NCI-H2081 treated with DMSO at 0.1 percent for 48 hours (cell line): ENCODE data around the gene LRRC45.

Experiments
- DNase-seq: peaks from one replicate; lab custom pipeline; 2025; lab: John Stamatoyannopoulos, UW

Gene LRRC45

DNA sequence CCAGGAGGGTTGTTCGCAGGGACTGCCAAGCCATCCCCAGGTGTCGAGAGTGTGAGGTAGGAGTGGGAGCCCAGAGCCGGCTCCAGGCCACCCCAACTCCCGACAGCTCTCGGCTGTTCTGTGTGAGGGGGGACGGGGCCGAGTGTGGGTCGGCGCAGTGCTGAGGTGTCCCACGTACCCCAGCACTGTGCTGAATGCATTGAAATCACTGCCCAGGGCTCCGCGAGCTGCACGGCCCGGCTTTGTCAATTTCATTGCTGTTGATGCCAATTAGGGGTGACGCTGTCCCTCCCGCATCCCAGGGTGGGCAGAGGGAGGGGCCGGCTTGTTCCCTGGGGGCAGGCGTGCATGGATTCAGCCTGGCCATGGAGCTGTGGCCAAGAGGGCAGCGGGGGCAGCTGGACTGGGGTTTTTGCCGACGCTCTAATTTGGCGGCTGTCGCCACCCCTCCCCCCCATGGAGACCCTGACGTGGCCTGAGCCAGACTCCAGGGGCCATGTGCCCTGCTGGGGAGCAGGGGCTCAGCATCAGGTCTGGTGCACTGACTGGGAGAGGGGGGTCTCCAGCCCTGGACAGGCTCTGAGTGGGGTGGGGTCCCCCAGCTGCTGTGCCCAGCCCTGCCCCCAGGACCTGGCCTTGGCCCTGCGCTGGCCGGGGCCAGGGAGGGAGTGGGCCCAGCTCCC, 14.7 kb upstream of the LRRC45 start:
- DNase-seq, result no peak

DNA sequence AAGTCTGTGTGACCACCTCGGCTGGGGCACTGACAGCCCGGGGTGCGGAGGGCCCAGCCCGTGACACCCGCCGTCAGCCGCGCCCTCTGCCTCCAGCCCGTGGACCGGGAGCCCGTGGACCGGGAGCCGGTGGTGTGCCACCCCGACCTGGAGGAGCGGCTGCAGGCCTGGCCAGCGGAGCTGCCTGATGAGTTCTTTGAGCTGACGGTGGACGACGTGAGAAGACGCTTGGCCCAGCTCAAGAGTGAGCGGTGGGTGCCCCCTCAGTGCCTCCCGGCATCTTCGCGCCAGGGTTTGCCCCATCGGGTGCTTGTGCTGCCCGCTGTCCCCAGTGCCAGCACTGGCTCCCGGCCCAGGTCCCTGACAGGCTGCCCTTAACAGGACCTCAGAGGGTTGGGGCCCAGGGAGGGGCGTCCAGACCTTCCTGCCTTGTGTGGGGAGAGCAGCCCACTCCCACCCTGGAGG, 14.1 kb upstream of the LRRC45 start:
- no peak for DNase-seq

DNA sequence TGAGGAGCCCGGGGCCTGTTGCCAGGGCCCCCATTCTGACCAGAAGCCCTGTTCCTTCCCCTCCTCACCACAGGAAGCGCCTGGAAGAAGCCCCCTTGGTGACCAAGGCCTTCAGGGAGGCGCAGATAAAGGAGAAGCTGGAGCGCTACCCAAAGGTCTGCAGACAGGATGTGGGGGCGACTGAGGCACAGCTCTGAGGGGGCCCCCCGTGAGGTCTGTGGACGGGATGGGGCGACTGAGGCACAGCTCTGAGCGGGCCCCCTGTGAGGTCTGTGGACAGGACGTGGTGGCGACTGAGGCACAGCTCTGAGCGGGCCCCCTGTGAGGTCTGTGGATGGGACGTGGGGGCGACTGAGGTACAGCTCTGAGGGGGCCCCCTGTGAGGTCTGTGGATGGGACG, 13.7 kb upstream of the LRRC45 start:
- no peak for DNase-seq

DNA sequence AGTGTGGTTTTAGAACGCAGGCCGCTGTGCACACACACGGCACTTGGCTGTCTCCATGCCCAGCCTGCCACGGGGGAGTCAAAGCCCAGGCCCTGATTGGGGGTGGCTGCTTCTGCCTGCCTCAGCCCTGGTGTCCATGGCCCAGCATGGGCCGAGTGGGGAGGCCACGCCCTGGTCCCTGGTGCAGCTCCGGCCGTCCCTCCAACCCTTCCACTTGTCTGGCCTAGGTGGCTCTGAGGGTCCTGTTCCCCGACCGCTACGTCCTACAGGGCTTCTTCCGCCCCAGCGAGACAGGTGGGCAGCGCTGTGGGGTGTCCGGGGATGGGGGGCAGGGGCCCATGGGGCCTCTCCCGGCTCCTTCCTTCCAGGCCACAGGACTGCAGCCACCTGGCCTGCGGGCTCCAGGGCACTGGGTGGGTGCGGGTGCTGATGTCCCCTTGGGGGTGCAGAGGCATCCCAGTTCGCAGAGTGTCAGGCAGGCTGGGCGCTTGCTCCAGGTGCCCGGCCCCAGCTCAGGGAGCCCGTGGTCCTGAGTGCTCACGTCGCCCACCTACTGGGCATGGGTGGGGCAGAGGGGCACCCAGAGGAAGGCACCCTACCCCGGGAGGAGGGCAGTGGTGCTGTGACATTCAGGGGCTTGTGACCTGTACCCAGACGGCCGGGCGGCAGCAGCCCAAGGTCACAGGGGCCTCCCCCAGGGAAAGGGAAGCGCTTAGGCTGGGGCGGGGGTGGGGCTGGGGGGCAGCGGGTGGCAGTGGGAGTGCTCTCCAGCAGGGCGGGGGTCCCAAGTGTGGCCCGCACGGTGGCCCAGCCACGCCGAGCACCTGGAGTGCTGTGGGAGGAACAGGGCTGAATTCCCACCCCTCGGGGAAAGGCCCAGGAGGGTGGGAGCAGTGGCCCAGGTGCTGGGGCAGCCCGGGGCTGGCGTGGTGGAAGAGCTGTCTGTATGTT, 12.3 kb upstream of the LRRC45 start:
- no peak for DNase-seq

DNA sequence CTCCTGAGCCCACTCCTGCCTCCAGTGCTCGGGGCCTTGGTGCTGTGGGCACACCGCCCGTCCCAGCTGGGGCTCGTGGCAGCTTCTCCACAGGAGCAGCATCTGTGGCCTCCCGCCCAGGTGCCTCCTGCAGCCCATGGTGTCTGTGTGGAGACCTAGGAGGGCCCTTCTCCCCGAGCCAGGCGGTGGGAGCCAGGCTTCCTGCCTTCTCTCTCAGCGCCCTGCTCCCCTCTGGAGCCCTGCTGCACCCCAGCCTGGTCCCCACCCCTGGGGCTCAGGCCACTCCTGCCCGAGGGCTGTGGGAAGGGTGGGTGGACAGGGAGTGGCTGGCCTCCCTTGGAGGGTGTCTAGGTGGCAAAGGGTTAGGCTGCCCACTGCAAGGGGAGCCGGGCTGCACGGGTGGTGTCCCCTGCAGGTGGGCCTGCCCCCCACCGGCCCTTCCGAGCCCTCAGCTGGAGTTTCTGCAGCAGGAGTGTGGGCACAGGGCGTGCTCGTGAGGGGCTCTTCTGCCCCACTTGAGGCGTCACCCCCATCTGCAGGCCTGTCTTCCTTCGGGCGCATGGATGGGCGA, 11.4 kb upstream of the LRRC45 start:
- no peak for DNase-seq

DNA sequence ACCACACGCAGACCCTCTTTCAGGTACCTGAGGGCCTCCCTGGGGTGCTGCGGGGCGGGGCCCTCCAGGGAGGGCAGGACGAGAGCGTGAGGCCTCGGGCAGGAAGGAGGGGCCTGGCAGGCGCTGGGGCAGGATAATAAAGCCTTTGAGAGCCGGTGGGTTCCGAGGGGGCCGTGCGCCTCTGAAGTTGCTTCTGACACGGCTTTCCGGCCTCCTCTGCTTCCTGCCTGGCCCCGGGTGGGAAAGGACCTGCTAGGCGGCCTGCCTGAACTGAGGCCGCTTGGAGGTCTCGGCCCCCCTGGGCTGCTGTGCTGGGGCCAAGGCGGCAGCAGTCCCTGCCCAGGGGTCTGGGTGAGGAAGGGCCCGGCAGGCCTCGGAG, 10.9 kb upstream of the LRRC45 start:
- no peak for DNase-seq

DNA sequence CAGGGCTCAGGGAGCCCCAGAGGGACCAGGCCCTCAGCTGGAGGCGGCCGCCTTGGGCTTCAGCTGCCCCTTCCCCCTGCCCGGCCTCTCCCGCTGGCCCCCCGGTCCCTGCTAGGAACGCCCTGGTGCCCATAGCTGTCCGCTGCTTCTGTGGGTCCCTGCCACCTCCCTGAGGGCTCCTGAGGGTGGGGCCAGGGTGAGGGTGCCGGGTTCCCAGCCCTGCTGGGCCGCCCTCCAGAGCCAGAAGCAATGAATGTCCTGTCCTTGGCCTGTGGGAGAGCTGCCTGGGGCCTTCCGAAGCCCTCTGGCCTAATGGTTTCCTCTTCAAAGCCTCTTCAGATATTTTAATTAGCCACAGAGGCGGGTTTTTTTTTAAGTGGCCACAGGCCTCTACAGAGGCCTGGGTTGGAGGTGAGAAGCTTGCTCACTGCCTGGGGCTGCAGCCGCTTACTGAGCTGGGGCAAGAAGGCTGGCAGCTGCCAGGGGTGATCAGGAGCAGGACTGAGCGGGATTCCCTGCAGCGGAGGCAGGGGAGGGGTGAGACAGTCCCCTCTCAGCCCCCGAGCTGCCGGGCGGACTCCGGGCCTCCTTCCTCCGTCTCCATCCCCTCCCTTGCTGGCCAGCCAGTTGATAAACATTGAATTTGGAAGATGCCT, 10.3 kb upstream of the LRRC45 start:
- no peak for DNase-seq

DNA sequence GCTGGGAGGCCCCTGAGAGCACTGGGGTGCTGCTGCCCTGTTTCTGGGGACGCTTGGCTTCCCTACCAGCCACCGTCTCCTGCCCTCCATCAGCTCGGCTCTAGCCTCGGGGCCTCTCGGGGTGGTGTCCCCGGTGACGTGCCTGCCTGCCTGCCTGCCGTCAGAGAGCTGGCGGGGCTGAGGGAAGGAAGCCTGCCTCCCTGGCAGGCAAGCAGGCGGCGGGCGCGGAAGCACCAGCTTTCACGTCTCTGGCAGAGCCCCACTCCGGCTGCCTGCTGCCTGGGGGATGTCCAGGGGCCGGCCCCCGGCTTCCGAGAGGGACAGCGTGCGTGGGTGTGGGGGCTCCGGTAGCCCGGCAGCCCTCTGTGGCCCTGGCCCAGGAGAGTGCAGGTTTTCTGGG, 9.8 kb upstream of the LRRC45 start:
- no peak for DNase-seq

DNA sequence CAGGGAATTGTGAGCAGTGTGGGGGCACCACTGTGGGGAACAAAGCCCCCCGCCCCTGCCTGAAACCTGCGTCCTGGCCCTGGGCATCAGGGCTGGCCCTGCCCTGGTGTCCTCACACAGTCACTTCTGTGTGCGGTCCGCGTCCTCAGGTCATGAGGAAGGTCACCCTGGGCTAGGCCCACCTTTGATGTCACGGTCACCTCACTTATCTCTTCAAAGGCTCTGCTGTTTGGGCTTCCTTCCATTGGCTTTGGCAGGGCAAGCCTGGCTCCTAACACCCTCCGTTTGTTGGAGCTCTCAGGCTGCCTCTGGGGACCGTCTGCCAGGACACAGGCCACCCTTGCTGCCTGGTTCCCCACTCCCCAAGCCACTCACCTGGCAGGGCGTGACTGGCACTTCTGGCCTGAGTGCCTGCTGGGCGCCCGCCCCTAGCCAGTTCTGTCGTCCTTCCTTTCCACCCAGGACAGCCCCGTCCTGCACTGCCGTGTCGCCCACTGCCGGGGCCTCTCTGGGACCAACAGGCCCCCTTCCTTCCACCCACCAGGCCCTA, 9.3 kb upstream of the LRRC45 start:
- no peak for DNase-seq

DNA sequence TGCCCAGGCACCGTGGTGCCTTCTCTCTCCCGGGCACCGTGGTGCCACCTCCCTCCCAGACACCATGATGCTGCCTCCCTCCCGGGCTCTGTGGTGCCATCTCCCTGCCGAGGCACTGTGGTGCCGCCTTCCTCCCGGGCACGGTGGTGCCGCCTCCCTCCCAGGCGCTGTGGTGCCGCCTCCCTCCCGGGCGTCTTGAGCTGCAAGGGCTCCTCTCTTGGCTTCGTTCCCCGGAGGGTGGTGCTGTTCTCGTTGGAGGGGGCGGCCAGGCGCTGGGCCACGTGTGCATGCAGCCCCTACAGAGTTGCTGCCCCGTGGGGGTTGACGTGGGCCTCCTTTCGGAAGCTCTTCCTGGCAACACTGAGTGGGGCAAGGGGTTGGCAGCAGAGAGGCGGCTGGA, 8.7 kb upstream of the LRRC45 start:
- DNase-seq, result no peak

DNA sequence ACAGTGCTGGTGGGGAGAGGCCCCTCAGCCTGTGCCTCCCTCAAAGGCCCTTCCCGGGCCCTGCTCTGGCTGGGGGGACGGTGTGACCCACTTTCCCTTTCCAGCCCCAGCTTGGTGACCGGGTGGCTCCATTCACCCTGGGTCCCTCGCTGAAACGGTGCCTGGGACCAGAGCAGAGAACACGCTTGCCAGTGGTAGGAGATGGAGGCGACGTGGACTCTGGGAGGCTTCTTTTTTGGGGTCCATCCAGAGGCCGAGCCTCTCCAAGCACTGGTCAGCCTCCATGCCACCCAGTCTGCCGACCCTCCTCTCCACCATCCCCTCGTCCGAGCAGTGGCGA, 8.2 kb upstream of the LRRC45 start:
- DNase-seq, result no peak

DNA sequence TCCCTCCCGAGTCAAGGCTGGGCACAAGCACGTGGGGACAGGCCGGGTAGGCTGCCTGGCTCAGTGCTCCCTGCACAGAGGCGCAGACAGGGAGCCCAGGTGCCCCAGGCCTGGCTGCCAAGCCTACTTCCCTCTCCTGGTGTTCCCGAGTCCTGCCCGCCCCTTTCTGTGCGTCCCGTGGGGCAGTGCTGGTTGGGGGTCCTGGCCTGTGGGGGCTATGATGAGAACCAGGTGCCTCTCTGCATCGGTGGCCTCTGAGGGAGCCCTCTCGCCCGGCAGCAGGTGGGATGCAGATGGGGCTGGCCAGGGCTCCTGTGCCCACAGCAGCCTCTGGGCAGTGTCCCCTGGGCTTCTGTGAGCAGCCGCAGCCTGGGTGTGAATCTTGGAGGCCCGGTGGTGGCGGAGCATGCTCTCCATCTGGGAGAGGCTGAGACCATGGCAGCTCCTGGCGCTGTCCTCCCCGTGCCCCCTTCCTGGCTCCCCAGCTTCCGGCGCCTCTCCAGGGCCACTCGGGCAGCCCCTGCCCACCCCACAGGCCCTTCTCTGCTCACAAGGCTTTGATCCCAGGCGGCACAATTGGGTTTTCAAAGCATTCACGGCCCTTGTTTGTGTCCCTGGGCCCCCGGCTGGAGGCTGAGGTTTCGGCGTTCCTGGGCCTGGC, 7.7 kb upstream of the LRRC45 start:
- no peak for DNase-seq

DNA sequence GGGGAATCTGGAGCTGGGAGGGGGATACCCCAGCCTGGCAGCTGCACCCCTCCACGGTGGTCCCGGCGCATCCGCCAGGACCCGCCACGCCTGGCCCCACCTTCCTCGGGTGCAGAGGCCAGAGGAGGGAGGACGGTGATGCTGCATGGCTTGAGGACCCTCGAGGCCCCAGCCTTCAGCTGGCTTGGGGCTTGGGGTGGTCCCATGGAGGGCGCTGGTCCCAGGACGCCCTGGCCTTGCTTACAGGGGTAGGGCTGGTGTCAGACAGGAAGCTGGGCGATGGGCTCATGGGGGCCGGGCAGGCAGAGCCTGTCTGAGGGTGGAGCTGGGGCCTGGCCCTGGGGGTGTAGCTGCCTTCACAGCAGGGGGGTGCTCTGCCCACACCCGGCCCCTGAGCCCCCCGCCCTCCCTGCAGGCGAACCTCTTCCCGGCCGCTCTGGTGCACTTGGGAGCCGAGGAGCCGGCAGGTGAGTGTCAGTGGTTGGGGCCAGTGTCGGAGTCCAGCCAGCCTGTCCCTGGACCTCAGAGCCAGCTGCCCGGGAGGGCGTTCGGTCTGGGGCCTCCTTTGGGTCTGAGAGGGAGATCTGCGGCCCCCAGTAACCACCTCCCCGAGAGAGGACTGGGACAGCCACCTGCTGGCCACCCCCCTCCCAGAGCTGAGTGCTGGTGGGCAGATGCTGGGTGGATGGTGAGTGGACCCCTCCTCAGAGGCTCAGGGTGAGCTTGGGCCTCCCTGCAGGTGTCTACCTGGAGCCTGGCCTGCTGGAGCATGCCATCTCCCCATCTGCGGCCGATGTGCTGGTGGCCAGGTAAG, 6.8 kb upstream of the LRRC45 start:
- DNase-seq, result no peak

DNA sequence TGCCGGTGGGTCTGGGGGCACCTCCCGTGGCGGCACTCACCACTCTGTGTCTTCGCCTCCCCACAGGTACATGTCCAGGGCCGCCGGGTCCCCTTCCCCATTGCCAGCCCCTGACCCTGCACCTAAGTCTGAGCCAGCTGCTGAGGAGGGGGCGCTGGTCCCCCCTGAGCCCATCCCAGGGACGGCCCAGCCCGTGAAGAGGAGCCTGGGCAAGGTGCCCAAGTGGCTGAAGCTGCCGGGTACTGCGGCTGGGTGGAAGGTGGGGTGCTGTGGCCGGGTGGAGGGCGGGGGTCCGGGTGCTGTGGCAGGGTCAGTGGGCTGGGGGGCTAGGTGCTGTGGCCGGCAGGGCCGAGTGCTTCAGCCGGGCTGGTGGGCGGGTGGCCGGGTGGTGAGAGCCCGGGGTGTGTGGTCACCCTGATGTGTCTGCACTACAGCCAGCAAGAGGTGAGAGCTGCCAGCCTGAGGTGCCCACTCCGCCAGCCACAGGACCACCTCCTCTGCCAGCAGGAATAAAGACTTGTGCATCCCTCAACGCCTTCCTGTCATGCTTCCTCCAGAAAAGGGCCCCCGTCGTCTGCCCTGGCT, 6.1 kb upstream of the LRRC45 start:
- DNase-seq, result no peak

DNA sequence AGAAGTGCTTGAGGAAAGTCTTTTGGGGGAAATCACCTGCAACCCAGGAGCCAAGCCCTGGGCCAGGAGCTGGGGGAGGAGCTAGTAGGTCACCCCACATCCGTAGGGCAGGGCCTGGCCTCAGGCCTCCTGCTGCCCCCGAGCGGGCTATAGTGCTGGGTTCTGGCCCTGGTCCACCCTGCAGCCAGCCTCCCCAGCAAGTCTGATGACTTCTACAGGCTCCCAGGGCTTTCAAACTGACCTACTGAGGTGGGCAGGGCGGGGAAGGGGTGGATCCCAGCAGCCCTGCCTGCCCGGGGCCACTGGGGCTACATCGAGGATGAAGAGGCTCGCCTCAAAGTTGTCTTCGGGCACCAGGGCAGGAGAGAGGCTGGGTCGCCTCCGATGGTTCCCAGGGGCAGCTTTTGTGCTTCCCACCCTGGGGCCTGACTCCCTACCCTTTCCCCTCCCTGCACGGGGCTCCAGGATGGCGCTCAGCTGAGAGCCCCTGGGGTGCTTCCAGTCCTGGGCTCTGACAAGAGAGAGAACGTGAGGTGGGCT, 5.4 kb upstream of the LRRC45 start:
- DNase-seq, result no peak

DNA sequence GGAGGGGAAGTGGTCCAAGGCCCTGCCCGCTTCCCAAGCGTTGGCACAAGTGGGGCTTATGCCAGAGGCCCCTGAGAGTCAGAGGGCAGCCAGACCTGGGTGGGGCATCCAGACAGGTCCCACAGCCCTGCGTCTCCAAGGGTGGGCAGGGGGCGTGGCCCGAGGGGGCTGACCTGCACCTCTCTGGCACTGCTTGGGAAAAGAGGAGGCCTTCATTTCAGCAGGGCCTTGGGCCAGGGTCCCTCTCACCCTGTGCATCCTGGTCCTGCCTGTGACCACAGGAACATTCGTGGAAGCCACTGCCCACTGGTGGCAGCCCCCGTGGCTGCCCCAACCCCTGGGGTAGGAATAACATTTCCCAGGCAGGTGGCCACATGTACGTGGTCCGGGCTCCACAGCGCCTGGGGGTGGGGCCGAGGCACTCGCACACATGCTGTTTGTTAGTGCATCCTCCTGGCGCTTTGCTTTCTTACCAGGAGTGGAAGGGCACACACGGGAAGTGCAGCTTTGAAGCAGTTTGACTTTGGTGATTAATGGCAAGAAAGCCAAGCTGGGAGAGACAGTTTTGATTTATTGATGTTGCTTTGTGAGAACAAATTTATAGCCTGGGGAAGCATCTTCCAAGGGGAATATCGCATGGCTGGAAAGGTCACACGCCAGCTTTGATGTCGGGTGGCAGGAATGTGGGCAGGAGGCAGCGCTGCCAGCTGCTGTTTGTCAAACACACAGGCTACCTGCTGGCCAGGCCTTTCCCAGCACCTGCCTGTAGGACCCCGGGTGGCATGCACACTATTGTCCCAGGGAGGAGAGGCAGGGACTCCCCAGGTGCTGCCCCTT, 4.7 kb upstream of the LRRC45 start:
- peak; percentile 67 for DNase-seq

DNA sequence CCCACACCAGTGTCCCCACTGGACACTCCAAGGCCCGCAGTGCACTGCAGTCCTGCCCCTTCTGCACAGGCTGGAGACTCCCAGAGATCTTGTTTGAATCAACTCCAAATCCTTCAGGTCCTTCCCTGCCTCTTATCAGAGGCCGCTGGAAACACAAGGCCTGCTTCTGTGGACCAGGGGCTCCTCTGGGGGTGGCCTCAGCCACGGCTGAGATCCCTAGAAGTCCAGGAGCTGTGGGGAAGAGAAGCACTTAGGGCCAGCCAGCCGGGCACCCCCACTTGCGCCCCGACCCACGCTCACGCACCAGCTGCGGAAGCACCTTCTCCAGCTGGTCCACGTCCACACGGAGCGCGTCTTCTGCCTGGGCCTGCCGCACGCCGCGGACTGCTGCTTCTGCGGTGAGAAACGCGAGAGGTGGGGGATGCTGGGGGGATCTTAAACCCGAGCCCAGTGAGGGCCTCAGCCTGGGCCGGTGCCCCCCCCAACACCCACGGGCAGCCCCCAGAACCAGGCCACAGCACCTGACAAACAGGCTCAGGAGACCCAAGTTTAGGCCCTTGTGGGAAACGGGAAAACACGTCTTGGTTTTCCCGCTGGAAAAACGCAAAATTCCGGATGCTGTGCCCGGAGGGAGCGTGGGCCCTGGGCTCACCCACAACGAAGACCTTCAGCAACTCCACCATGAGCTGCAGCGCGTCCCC, 4.0 kb upstream of the LRRC45 start:
- DNase-seq, result no peak

DNA sequence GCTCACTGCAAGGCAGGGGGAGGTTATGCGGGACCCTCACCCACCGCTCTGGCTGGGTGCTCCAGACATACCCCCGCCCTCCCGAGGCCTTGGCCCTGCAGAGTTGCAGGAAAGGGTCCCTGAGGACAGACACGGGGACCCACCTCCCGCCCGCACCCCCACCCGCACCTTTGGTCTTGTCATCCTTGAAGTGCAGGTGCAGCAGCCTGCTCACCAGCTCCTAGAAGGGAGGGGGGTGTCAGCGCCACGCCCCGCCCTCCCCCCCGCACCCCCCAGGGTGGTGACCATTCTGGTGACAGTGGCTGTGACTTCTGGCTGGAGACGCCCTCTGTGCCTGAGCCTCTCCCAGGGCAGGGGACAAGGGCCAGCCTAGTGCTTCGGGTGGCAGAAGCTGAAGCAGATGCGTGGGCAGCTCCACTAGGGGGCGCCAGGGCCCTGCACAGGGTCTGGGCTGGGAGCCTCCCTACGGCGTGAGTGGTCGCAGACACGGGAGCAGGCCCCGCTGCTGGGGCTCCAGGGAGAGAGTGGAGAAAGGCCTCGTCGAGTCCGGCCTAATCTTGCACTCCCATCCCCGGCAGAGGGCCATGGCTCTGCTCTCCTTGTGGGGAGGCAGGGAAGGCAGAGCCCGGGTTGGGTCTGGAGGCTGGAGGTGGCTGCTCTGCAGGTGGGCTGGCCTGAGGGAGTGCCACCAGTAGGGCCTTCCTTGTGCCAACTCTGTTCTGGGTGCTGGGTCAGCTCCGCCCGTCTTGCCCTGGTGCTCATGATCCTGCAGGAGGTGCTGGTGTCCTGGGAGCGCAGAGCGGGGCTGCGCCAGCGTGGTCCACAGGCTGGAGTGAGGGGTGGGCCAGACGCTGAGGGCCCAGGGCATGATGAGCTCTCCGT, 3.2 kb upstream of the LRRC45 start:
- no peak for DNase-seq
